ENCODE measurements around the gene NFATC2IP. TPM values are rescaled to one million over a fixed set of nuclear protein-coding genes. Genes with fewer than 3 reads are reported as not detected.

The NFATC2IP gene
- polyA plus RNA-seq, 1 donor from 2014 or later: 39.1 TPM

DNA sequence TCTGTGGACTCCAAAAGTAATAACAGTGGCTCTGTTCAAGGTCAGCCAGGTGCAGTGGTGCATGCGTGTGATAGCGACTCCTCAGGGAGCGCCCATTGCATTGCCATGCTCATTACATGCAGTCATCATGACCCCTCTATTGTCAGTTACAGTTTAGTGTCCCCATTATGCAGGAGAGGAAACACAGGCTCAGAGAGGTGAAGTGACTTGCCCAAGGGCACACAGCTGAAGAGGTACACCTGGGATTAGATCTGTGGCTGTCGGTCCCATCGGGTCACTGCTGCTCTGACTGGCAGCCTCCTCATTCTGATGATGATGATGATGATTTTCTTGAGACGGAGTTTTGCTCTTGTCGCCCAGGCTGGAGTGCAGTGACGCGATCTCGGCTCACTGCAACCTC is 41.8 kb downstream of the NFATC2IP start:
- H3F3A ChIP-seq (ENCODE audit: insufficient read depth, low read length, poor library complexity, severe bottlenecking): no peaks in the 10 kb centered on the region
- H3K36me3 ChIP-seq (ENCODE audit: insufficient read depth, low read length): no peaks in the 10 kb centered on the region
- TF ChIP-seq, protein P1, sequence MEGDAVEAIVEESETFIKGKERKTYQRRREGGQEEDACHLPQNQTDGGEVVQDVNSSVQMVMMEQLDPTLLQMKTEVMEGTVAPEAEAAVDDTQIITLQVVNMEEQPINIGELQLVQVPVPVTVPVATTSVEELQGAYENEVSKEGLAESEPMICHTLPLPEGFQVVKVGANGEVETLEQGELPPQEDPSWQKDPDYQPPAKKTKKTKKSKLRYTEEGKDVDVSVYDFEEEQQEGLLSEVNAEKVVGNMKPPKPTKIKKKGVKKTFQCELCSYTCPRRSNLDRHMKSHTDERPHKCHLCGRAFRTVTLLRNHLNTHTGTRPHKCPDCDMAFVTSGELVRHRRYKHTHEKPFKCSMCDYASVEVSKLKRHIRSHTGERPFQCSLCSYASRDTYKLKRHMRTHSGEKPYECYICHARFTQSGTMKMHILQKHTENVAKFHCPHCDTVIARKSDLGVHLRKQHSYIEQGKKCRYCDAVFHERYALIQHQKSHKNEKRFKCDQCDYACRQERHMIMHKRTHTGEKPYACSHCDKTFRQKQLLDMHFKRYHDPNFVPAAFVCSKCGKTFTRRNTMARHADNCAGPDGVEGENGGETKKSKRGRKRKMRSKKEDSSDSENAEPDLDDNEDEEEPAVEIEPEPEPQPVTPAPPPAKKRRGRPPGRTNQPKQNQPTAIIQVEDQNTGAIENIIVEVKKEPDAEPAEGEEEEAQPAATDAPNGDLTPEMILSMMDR (IDR thresholded peaks at IDR 0.05; ENCODE audit: poor library complexity, severe bottlenecking): no peak
- no peak for TF ChIP-seq EZH2 (IDR thresholded peaks at IDR 0.05; ENCODE audit: borderline replicate concordance, insufficient read depth, low read length, poor library complexity, severe bottlenecking)
- no peak for TF ChIP-seq RAD21 (conservative IDR thresholded peaks at IDR 0.05)
- TF ChIP-seq, protein P2, sequence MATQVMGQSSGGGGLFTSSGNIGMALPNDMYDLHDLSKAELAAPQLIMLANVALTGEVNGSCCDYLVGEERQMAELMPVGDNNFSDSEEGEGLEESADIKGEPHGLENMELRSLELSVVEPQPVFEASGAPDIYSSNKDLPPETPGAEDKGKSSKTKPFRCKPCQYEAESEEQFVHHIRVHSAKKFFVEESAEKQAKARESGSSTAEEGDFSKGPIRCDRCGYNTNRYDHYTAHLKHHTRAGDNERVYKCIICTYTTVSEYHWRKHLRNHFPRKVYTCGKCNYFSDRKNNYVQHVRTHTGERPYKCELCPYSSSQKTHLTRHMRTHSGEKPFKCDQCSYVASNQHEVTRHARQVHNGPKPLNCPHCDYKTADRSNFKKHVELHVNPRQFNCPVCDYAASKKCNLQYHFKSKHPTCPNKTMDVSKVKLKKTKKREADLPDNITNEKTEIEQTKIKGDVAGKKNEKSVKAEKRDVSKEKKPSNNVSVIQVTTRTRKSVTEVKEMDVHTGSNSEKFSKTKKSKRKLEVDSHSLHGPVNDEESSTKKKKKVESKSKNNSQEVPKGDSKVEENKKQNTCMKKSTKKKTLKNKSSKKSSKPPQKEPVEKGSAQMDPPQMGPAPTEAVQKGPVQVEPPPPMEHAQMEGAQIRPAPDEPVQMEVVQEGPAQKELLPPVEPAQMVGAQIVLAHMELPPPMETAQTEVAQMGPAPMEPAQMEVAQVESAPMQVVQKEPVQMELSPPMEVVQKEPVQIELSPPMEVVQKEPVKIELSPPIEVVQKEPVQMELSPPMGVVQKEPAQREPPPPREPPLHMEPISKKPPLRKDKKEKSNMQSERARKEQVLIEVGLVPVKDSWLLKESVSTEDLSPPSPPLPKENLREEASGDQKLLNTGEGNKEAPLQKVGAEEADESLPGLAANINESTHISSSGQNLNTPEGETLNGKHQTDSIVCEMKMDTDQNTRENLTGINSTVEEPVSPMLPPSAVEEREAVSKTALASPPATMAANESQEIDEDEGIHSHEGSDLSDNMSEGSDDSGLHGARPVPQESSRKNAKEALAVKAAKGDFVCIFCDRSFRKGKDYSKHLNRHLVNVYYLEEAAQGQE (IDR thresholded peaks at IDR 0.05; ENCODE audit: borderline replicate concordance): no peak
- no peak for TF ChIP-seq TAF1 (IDR thresholded peaks at IDR 0.05; ENCODE audit: low read depth)
- no peak for TF ChIP-seq POLR2AphosphoS5 (IDR thresholded peaks at IDR 0.05)
- TF ChIP-seq MXI1 (conservative IDR thresholded peaks at IDR 0.05; ENCODE audit: poor library complexity, severe bottlenecking): no peak
- no peak for TF ChIP-seq EP300 (conservative IDR thresholded peaks at IDR 0.05; ENCODE audit: poor library complexity, severe bottlenecking)
- no peak for TF ChIP-seq SMC3 (conservative IDR thresholded peaks at IDR 0.05; ENCODE audit: poor library complexity)
- H4K20me1 ChIP-seq (ENCODE audit: insufficient read depth): no peaks in the 10 kb centered on the region
- H2AFZ ChIP-seq (ENCODE audit: low read depth, low read length): no peak overlapping the region
- H3K4me3 ChIP-seq (ENCODE audit: low read length): no peak overlapping the region
- no peak overlapping the region for H3K4me2 ChIP-seq (ENCODE audit: low read length)
- no peaks in the 10 kb centered on the region for H3K9me3 ChIP-seq (ENCODE audit: low read length)
- H3K9me2 ChIP-seq (ENCODE audit: insufficient read depth, low read length): no peaks in the 10 kb centered on the region
- no peaks in the 10 kb centered on the region for H3K27me3 ChIP-seq (ENCODE audit: insufficient read depth, low read depth, low read length)
- no peak overlapping the region for H3K9ac ChIP-seq (ENCODE audit: low read length)
- no peak overlapping the region for H3K27ac ChIP-seq (ENCODE audit: low read length)
- no peaks in the 10 kb centered on the region for H3K79me2 ChIP-seq (replicated peaks; ENCODE audit: insufficient read depth, low read length)

DNA sequence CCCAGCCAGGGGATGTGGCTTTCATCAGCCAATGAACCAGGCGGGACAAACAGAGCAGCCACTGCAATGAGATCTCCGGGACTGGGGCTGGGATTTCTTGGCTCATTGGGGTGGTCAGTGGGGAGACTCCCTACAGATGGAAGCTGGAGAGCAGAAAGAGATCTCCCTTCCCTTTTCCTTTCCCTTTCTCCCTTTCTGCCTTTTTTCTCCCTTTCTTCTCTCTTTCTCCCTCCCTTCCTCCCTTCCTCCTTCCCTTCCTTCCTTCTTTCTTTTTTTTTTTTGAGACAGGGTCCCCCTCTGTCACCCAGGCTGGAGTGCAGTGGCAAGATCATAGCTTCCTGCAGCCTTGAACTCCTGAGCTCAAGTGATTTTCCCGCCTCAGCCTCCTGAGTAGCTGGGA is 48.1 kb downstream of the NFATC2IP start:
- TF ChIP-seq EP300 (conservative IDR thresholded peaks at IDR 0.05; ENCODE audit: poor library complexity, severe bottlenecking) (no peak), POLR2AphosphoS5 (IDR thresholded peaks at IDR 0.05) (no peak), TAF1 (IDR thresholded peaks at IDR 0.05; ENCODE audit: low read depth) (no peak), RAD21 (conservative IDR thresholded peaks at IDR 0.05) (no peak), EZH2 (IDR thresholded peaks at IDR 0.05; ENCODE audit: borderline replicate concordance, insufficient read depth, low read length, poor library complexity, severe bottlenecking) (no peak)
- Histone ChIP-seq H3K27ac (ENCODE audit: low read length) (no peak overlapping the region), H3K36me3 (ENCODE audit: insufficient read depth, low read length) (no peaks in the 10 kb centered on the region), H3K27me3 (ENCODE audit: insufficient read depth, low read depth, low read length) (no peaks in the 10 kb centered on the region), H3K4me3 (ENCODE audit: low read length) (no peak overlapping the region), H4K20me1 (ENCODE audit: insufficient read depth) (no peaks in the 10 kb centered on the region), H2AFZ (ENCODE audit: low read depth, low read length) (no peak overlapping the region), H3K9me3 (ENCODE audit: low read length) (no peaks in the 10 kb centered on the region), H3K9me2 (ENCODE audit: insufficient read depth, low read length) (no peaks in the 10 kb centered on the region), H3F3A (ENCODE audit: insufficient read depth, low read length, poor library complexity, severe bottlenecking) (no peaks in the 10 kb centered on the region), H3K79me2 (replicated peaks; ENCODE audit: insufficient read depth, low read length) (no peaks in the 10 kb centered on the region), H3K9ac (ENCODE audit: low read length) (no peak overlapping the region), H3K4me2 (ENCODE audit: low read length) (no peak overlapping the region)

All from neural cell (in vitro differentiated cells).